Parathyroid adenoma (tissue), 2 donors: ENCODE data around the gene CD79B.

Experiments
- H2AFZ ChIP-seq: fragments of 300-600 bp; sonication (generic); one replicate; pipeline ENCODE4 v1.7.0; 2017; ENCODE audit warnings: antibody characterized with exemption, mild to moderate bottlenecking
- H3K27ac ChIP-seq: fragments of 300-600 bp; sonication (generic); one replicate; pipeline ENCODE4 v1.7.0; 2017
- H3K27me3 ChIP-seq: fragments of 300-600 bp; sonication (generic); one replicate; pipeline ENCODE4 v1.7.0; 2017; ENCODE audit warnings: low read length; ENCODE audit not compliant: control insufficient read depth, insufficient read depth
- H3K36me3 ChIP-seq: fragments of 300-600 bp; sonication (generic); one replicate; pipeline ENCODE4 v1.7.0; 2017; ENCODE audit warnings: low read length; ENCODE audit not compliant: control insufficient read depth, insufficient read depth
- H3K4me1 ChIP-seq: fragments of 300-600 bp; sonication (generic); one replicate; pipeline ENCODE4 v1.7.0; 2017; ENCODE audit warnings: control low read depth
- H3K4me2 ChIP-seq: fragments of 300-600 bp; sonication (generic); one replicate; pipeline ENCODE4 v1.7.0; 2017; ENCODE audit warnings: low read length
- H3K4me3 ChIP-seq: fragments of 300-600 bp; sonication (generic); one replicate; pipeline ENCODE4 v1.7.0; 2017; ENCODE audit warnings: low read depth, low read length
- H3K79me2 ChIP-seq: fragments of 300-600 bp; sonication (generic); one replicate; pipeline ENCODE4 v1.7.0; 2017; ENCODE audit warnings: control low read depth
- H3K9ac ChIP-seq: fragments of 300-600 bp; sonication (generic); one replicate; pipeline ENCODE4 v1.7.0; 2017; ENCODE audit warnings: mild to moderate bottlenecking
- H3K9me3 ChIP-seq: fragments of 300-600 bp; sonication (generic); one replicate; pipeline ENCODE4 v1.7.0; 2017; ENCODE audit warnings: low read length; ENCODE audit not compliant: control insufficient read depth
- TF ChIP-seq, protein P1 (sequence below): fragments of 300-600 bp; sonication (generic); IDR thresholded peaks from one replicate; pipeline ENCODE4 v1.7.0; 2017; ENCODE audit warnings: antibody characterized with exemption, mild to moderate bottlenecking
- donor health status: primary hyperparathyroidism.

The CD79B gene

DNA sequence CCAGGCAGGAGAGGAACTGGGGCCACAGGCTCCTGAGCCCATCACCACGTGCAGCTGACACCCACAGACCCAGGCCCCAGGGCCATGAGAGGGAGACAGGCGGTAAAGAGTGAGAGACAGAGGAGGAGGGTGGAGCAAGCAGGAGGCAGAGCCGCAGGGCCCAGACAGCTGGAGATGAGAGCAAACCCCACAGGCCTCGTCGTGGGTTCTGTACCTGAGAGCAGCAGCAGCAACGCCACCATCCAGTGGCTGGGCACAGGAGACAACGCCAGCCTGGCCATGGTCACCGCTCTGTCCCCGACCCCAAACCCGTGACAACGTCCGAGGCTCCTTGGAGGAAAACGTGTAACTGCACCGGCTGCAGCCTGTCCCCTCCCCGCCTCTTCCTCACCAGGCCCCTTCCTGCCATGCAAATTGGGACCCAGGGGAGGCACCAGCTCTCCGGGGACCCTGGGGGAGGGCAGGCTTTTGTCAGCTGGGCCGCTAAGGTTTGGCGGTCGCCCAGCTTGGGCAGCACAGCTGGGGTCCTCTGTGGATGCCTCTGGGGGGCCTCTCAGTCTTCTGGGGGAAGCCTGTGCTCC lies at the start of gene CD79B:
TSS of gene CD79B (minus strand) at position 351 of the 581 bp plus-strand sequence. CDS start at position 281, 70 bp downstream.
- H3K4me1 ChIP-seq: no peaks in the 10 kb centered on the region
- no peaks in the 10 kb centered on the region for H3K79me2 ChIP-seq
- no peaks in the 10 kb centered on the region for H3K36me3 ChIP-seq
- no peak within 1 kb of the TSS for H3K9ac ChIP-seq
- no peak within 1 kb of the TSS for H3K4me3 ChIP-seq
- H3K27ac ChIP-seq: peak within 1 kb of the TSS; percentile 63
- H3K9me3 ChIP-seq: no peaks in the 10 kb centered on the region
- H2AFZ ChIP-seq: no peak within 1 kb of the TSS
- no peak within 1 kb of the TSS for H3K4me2 ChIP-seq
- H3K27me3 ChIP-seq: no peaks in the 10 kb centered on the region
- TF ChIP-seq, protein P1, sequence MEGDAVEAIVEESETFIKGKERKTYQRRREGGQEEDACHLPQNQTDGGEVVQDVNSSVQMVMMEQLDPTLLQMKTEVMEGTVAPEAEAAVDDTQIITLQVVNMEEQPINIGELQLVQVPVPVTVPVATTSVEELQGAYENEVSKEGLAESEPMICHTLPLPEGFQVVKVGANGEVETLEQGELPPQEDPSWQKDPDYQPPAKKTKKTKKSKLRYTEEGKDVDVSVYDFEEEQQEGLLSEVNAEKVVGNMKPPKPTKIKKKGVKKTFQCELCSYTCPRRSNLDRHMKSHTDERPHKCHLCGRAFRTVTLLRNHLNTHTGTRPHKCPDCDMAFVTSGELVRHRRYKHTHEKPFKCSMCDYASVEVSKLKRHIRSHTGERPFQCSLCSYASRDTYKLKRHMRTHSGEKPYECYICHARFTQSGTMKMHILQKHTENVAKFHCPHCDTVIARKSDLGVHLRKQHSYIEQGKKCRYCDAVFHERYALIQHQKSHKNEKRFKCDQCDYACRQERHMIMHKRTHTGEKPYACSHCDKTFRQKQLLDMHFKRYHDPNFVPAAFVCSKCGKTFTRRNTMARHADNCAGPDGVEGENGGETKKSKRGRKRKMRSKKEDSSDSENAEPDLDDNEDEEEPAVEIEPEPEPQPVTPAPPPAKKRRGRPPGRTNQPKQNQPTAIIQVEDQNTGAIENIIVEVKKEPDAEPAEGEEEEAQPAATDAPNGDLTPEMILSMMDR: no peak

GRCh38 chr17:63978272-63979200 lies 46.4 kb upstream of the CD79B start:
- Histone ChIP-seq H2AFZ (no peak overlapping the region), H3K4me3 (no peak overlapping the region), H3K36me3 (no peaks in the 10 kb centered on the region), H3K4me2 (no peak overlapping the region), H3K9me3 (no peaks in the 10 kb centered on the region), H3K79me2 (no peaks in the 10 kb centered on the region), H3K9ac (no peak overlapping the region), H3K4me1 (peaks cover 3% of the 10 kb centered on the region), H3K27ac (no peak overlapping the region), H3K27me3 (no peaks in the 10 kb centered on the region)
- TF ChIP-seq, protein P1: no peak

GRCh38 chr17:63976702-63977101 lies 44.6 kb upstream of the CD79B start:
- Histone ChIP-seq H3K4me1 (peaks cover 3% of the 10 kb centered on the region), H3K27ac (no peak overlapping the region)

DNA sequence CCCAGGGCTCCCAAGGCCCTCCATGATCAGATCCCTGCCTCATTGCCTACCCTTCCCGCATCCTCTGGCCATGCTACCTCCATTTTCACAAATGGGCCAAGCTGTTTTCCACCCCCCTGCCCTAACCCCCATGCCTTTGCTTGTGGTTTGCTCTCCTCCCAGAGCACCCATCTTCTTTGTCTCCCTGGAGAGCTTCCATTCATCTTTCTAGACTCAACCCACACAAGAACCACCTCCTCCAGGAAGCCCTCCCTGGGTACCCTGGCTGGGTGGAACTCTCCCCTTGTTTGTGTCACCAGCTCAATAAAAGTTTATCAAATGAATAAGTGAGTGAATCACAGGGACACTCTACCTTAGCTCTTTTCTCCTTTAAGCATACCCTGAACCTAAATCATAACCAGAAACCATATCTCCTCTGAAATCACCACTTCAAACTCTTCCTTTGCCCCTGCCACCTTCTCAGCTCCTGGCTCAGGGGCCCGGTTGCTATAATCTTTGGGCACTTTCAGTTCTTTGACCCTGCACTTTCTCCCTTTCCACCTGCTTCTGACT lies 43.5 kb upstream of the CD79B start:
- no peaks in the 10 kb centered on the region for H3K9me3 ChIP-seq
- TF ChIP-seq, protein P1: no peak
- H3K4me3 ChIP-seq: no peak overlapping the region
- H3K4me1 ChIP-seq: peaks cover 3% of the 10 kb centered on the region
- no peak overlapping the region for H3K9ac ChIP-seq
- no peaks in the 10 kb centered on the region for H3K27me3 ChIP-seq
- no peak overlapping the region for H2AFZ ChIP-seq
- no peak overlapping the region for H3K4me2 ChIP-seq
- H3K79me2 ChIP-seq: no peaks in the 10 kb centered on the region
- no peak overlapping the region for H3K27ac ChIP-seq
- no peaks in the 10 kb centered on the region for H3K36me3 ChIP-seq

More at GRCh38 chr17:63976702-63977101, 44.6 kb upstream of the CD79B start:
- TF ChIP-seq, protein P1: no peak
- Histone ChIP-seq H3K4me3 (no peak overlapping the region), H3K4me2 (no peak overlapping the region), H3K9me3 (no peaks in the 10 kb centered on the region), H3K36me3 (no peaks in the 10 kb centered on the region), H3K79me2 (no peaks in the 10 kb centered on the region), H3K27me3 (no peaks in the 10 kb centered on the region), H2AFZ (no peak overlapping the region), H3K9ac (no peak overlapping the region)
